HEK293 (cell line): ENCODE data around the gene CLCN2.

Source experiments
- CTCF ChIP-seq: fragments of 450-650 bp; formaldehyde crosslinking; IDR thresholded peaks from 2 replicates; pipeline ENCODE4 v1.5.1; 2016; ENCODE audit warnings: missing biosample characterization, missing genetic modification characterization
- YY1 ChIP-seq: fragments of 450-650 bp; formaldehyde crosslinking; IDR thresholded peaks from 2 replicates; pipeline ENCODE4 v1.5.1; 2018; ENCODE audit warnings: missing biosample characterization, missing genetic modification characterization
- ZNF280C ChIP-seq: fragments of 450-650 bp; formaldehyde crosslinking; IDR thresholded peaks from 2 replicates; pipeline ENCODE4 v1.5.1; 2016; ENCODE audit warnings: missing biosample characterization, missing genetic modification characterization
- ZNF670 ChIP-seq: fragments of 450-650 bp; formaldehyde crosslinking; IDR thresholded peaks from 2 replicates; pipeline ENCODE4 v1.5.1; 2016; ENCODE audit warnings: missing biosample characterization, missing genetic modification characterization, low read depth

GRCh38 chr3:184357248-184358123 is 3.9 kb downstream of the CLCN2 start:
- TF ChIP-seq ZNF280C (no peak), YY1 (no peak), ZNF670 (tag by site-specific recombination) (no peak), CTCF (no peak)
